H1 (cell line): ENCODE measurements around the gene OR2W1. TPM values are rescaled to one million over a fixed set of nuclear protein-coding genes. Genes with fewer than 3 reads are reported as not detected.

Experiments
- ASH2L ChIP-seq: fragments of 200-600, 300-600 bp; sonication (generic); IDR thresholded peaks from one replicate; pipeline ENCODE4 v1.7.1; 2017; ENCODE audit warnings: low read length
- BCL11A ChIP-seq, 2 experiments: IDR thresholded peaks; one replicate each; pipeline ENCODE4 v1.6.1; 2011; ENCODE audit warnings: low read depth in 2 of 2, low read length in 2 of 2, mild to moderate bottlenecking in 2 of 2
- CHD7 ChIP-seq: fragments of 300-600 bp; sonication (generic); IDR thresholded peaks from 2 replicates; pipeline ENCODE4 v1.7.1; 2012; ENCODE audit warnings: low read length, moderate library complexity, mild to moderate bottlenecking, inconsistent platforms; ENCODE audit not compliant: insufficient replicate concordance
- RXRA ChIP-seq: IDR thresholded peaks from 2 replicates; pipeline ENCODE4 v1.6.1; 2011; ENCODE audit warnings: low read depth, mild to moderate bottlenecking, low read length, moderate library complexity; ENCODE audit not compliant: insufficient read depth
- TAF7 ChIP-seq: optimal IDR thresholded peaks from 2 replicates; pipeline ENCODE3; 2011; ENCODE audit warnings: low read depth, mild to moderate bottlenecking, inconsistent platforms, low read length, moderate library complexity, borderline replicate concordance
- polyA plus RNA-seq, 7 experiments: library from polyadenylated mRNA; depleted of rRNA in 3 of 7; stranded (reverse) in 5 of 7; unstranded in 2 of 7; fragments of >200 nt in 5 of 7; fragments of 200-250 nt in 2 of 7; gene quantifications; 1 replicate in 5 of 7; 2 replicates in 1 of 7; 4 replicates in 1 of 7; pipeline versions ENCODE4 v1.2.1 to v1.2.3, GENCODE V29; 2011 to 2013; ENCODE audit warnings: missing spikeins in 2 of 7, mixed read lengths in 2 of 7
- total RNA-seq: library from RNA; stranded (reverse); fragmentation: NEBNext Ultra II Directional; extraction: Animal tissue kit (Norgen Biotek cat#: 25700); gene quantifications from 2 replicates; pipeline ENCODE4 v1.2.1, GENCODE V29; 2021

Gene OR2W1
- total and polyA plus RNA-seq, 2 of the 8 experiments (the other 6 are each of a cell fraction or from before 2014, with no cell fraction given) = not detected

- TF ChIP-seq CHD7 (no peak), BCL11A (IDR thresholded peaks at IDR 0.05; ENCODE audit: low read depth in 2 of 2, low read length in 2 of 2) (no peak), TAF7 (no peak), ASH2L (no peak), RXRA (no peak)
Observed at GRCh38 chr6:29087213-29087612, 42.2 kb upstream of the OR2W1 start, which contains the start of gene OR2B3 (continued).
